GM21786 (cell line): Measurements from ENCODE around the gene GNA14.
"Not testable (repeated sequence)": the region's sequence is repeated elsewhere in the genome, so short reads cannot be mapped to it uniquely, and the experiment has no call there.

ENCODE experiments used
- ATAC-seq: cut with Tn5 transposase; IDR thresholded peaks from one replicate; pipeline ENCODE4 v1.9.1; 2021; ENCODE audit not compliant: unreplicated experiment

GNA14 gene

GRCh38 chr9:77455312-77455927 lies 192.7 kb downstream of the GNA14 start:
- ATAC-seq, result no peak

GRCh38 chr9:77454663-77455062 lies 193.5 kb downstream of the GNA14 start:
- ATAC-seq, result no peak

- ATAC-seq, result no peak
These were observed 194.1 kb downstream of the GNA14 start for GRCh38 chr9:77453825-77454647.

- no peak for ATAC-seq
These were observed 196.6 kb downstream of the GNA14 start for GRCh38 chr9:77451507-77451906.

- ATAC-seq, result no peak
These were observed 198.0 kb downstream of the GNA14 start for GRCh38 chr9:77450085-77450475.

- ATAC-seq, result no peak
These were observed 198.7 kb downstream of the GNA14 start for GRCh38 chr9:77449240-77450084.

GRCh38 chr9:77447646-77448045 lies 200.5 kb downstream of the GNA14 start:
- no peak for ATAC-seq

GRCh38 chr9:77442436-77442835 lies 205.7 kb downstream of the GNA14 start:
- ATAC-seq, result no peak

GRCh38 chr9:77441124-77441523 lies 207.0 kb downstream of the GNA14 start:
- ATAC-seq, result not testable (repeated sequence)

GRCh38 chr9:77440057-77440456 lies 208.1 kb downstream of the GNA14 start:
- ATAC-seq, result no peak

- ATAC-seq, result no peak
These were observed 209.5 kb downstream of the GNA14 start for GRCh38 chr9:77438653-77439052.

- ATAC-seq, result no peak
These were observed 212.4 kb downstream of the GNA14 start for GRCh38 chr9:77435688-77436087.

- no peak for ATAC-seq
These were observed 212.8 kb downstream of the GNA14 start for GRCh38 chr9:77435277-77435676.

GRCh38 chr9:77433675-77434445 lies 214.3 kb downstream of the GNA14 start:
- ATAC-seq, result peak; percentile 92

- ATAC-seq, result no peak
These were observed 216.1 kb downstream of the GNA14 start for GRCh38 chr9:77432053-77432452.

- ATAC-seq, result no peak
These were observed 218.2 kb downstream of the GNA14 start for GRCh38 chr9:77429928-77430327.

- ATAC-seq, result no peak
These were observed 220.7 kb downstream of the GNA14 start for GRCh38 chr9:77427256-77427927.

- ATAC-seq, result no peak
These were observed 221.4 kb downstream of the GNA14 start for GRCh38 chr9:77426712-77427111.

GRCh38 chr9:77424993-77425392 lies 223.1 kb downstream of the GNA14 start:
- ATAC-seq, result no peak

GRCh38 chr9:77423841-77424240 lies 224.3 kb downstream of the GNA14 start:
- no peak for ATAC-seq
